Liver (tissue), 9 donors: ENCODE measurements around the gene NPPC. TPM values are rescaled to one million over a fixed set of nuclear protein-coding genes. Genes with fewer than 3 reads are reported as not detected.

Experiments used
- DNase-seq: peaks from one replicate; pipeline ENCODE4 v3.0.0-alpha.2; 2017; ENCODE audit warnings: low spot score
- H3K27ac ChIP-seq, 2 donors: one replicate each; pipeline ENCODE4 v1.7.0; 2013; ENCODE audit warnings: inconsistent platforms in 2 of 2, low read length in 2 of 2, control low read depth in 1 of 2, low read depth in 1 of 2, mild to moderate bottlenecking in 1 of 2
- H3K27me3 ChIP-seq, 4 donors: one replicate each; pipeline versions ENCODE4 v1.6.1 to v1.7.0; 2013; ENCODE audit warnings: low read length in 3 of 4, inconsistent platforms in 1 of 4, mild to moderate bottlenecking in 1 of 4, moderate library complexity in 1 of 4; ENCODE audit not compliant: control insufficient read depth in 4 of 4, insufficient read depth in 4 of 4
- H3K36me3 ChIP-seq, 4 donors: one replicate each; pipeline versions ENCODE4 v1.6.1 to v1.7.0; 2013; ENCODE audit warnings: low read length in 3 of 4, mild to moderate bottlenecking in 3 of 4, low read depth in 1 of 4, moderate library complexity in 1 of 4; ENCODE audit not compliant: control insufficient read depth in 4 of 4, insufficient read depth in 3 of 4
- H3K4me1 ChIP-seq, 4 donors: one replicate each; pipeline versions ENCODE4 v1.6.1 to v1.7.0; 2013; ENCODE audit warnings: low read length in 3 of 4, mild to moderate bottlenecking in 3 of 4, moderate library complexity in 1 of 4; ENCODE audit not compliant: control insufficient read depth in 4 of 4, insufficient read depth in 4 of 4
- H3K4me3 ChIP-seq, 3 donors: one replicate each; pipeline versions ENCODE4 v1.6.1 to v1.7.0; 2013; ENCODE audit warnings: low read length in 3 of 3, control low read depth in 1 of 3, low read depth in 1 of 3, mild to moderate bottlenecking in 1 of 3
- H3K9ac ChIP-seq, 2 donors: one replicate each; pipeline ENCODE4 v1.7.0; 2013; ENCODE audit warnings: low read length in 2 of 2, mild to moderate bottlenecking in 2 of 2, moderate library complexity in 2 of 2, control low read depth in 1 of 2, low read depth in 1 of 2
- H3K9me3 ChIP-seq, 4 donors: one replicate each; pipeline versions ENCODE4 v1.6.1 to v1.7.0; 2013; ENCODE audit warnings: low read length in 3 of 4; ENCODE audit not compliant: control insufficient read depth in 4 of 4
- ATF3 ChIP-seq: IDR thresholded peaks from 2 replicates; pipeline ENCODE4 v1.6.1; 2016; ENCODE audit warnings: antibody characterized with exemption
- EGR1 ChIP-seq, 2 donors: IDR thresholded peaks; 2 replicates each; pipeline ENCODE4 v1.6.1; 2016 to 2018; ENCODE audit warnings: antibody characterized with exemption in 2 of 2, low read depth in 2 of 2
- FOXA1 ChIP-seq: IDR thresholded peaks from 2 replicates; pipeline ENCODE4 v1.6.1; 2016; ENCODE audit warnings: antibody characterized with exemption
- FOXA2 ChIP-seq: IDR thresholded peaks from 2 replicates; pipeline ENCODE4 v1.6.1; 2016; ENCODE audit warnings: antibody characterized with exemption
- HNF4A ChIP-seq, 2 donors: conservative IDR thresholded peaks; 2 replicates each; pipeline ENCODE4 v1.6.1; 2016; ENCODE audit warnings: antibody characterized with exemption in 2 of 2, mild to moderate bottlenecking in 2 of 2
- HNF4G ChIP-seq: IDR thresholded peaks from 2 replicates; pipeline ENCODE4 v1.6.1; 2016; ENCODE audit warnings: antibody characterized with exemption
- JUND ChIP-seq, 2 donors: IDR thresholded peaks; 2 replicates each; pipeline ENCODE4 v1.6.1; 2016; ENCODE audit warnings: antibody characterized with exemption in 2 of 2
- NR2F2 ChIP-seq: IDR thresholded peaks from 2 replicates; pipeline ENCODE4 v1.6.1; 2016; ENCODE audit warnings: antibody characterized with exemption
- RAD21 ChIP-seq, 2 donors: IDR thresholded peaks; 2 replicates each; pipeline ENCODE4 v1.6.1; 2016; ENCODE audit warnings: antibody characterized with exemption in 2 of 2, mild to moderate bottlenecking in 2 of 2
- REST ChIP-seq: IDR thresholded peaks from 2 replicates; pipeline ENCODE4 v1.6.1; 2016; ENCODE audit warnings: antibody characterized with exemption, mild to moderate bottlenecking
- YY1 ChIP-seq: IDR thresholded peaks from 2 replicates; pipeline ENCODE4 v1.6.1; 2016; ENCODE audit warnings: antibody characterized with exemption, mild to moderate bottlenecking
- ZBTB33 ChIP-seq: IDR thresholded peaks from 2 replicates; pipeline ENCODE4 v1.6.1; 2016; ENCODE audit warnings: antibody characterized with exemption
- WGBS: extraction: QIAGEN DNeasy Blood & Tissue Kit; methylation state at CpG from one replicate; pipeline ENCODE4 v1.1.7; 2013; 5-methylcytosine and 5-hydroxymethylcytosine counted together
- polyA plus RNA-seq, 2 donors: library from polyadenylated mRNA; stranded (reverse) in 1 of 2; unstranded in 1 of 2; fragments of 200-250 nt in 1 of 2; fragments of >200 nt in 1 of 2; fragmentation: Nextera tagmentation in 1 of 2; extraction: Ambion mirVana in 1 of 2; gene quantifications; one replicate each; pipeline versions ENCODE4 v1.2.1 to v1.2.3, GENCODE V29; 2013 to 2015
- total RNA-seq, 2 donors: library from RNA; depleted of rRNA; stranded (reverse); fragments of >200 nt; gene quantifications; one replicate each; pipeline ENCODE4 v1.2.3, GENCODE V29; 2014
- donor health status: healthy.
- donor health status: healthy.
- donor health status: healthy.
- donor health status: healthy.
- donor health status: healthy.

NPPC gene
- total and polyA plus RNA-seq, 4 donors = 0.47 TPM; not detected in 3

GRCh38 chr2:231886071-231886681 lies 40.0 kb downstream of the NPPC start:
- no peak for TF ChIP-seq JUND (IDR thresholded peaks at IDR 0.05)
- no peak for TF ChIP-seq EGR1 (IDR thresholded peaks at IDR 0.05; ENCODE audit: low read depth in 2 of 2)
- TF ChIP-seq YY1 = no peak
- TF ChIP-seq HNF4A (conservative IDR thresholded peaks at IDR 0.05) = no peak
- TF ChIP-seq FOXA1 = no peak
- no peak for TF ChIP-seq REST
- TF ChIP-seq ZBTB33 = no peak
- no peak for TF ChIP-seq FOXA2
- no peak for TF ChIP-seq ATF3
- TF ChIP-seq RAD21 (IDR thresholded peaks at IDR 0.05) = no peak
- no peak for TF ChIP-seq NR2F2
- TF ChIP-seq HNF4G = no peak
- peaks cover 0 to 5% (median 1%) of the 10 kb centered on the region in 4 donors for H3K9me3 ChIP-seq
- H3K27ac ChIP-seq = no peak overlapping the region
- no peak overlapping the region for H3K9ac ChIP-seq
- H3K36me3 ChIP-seq = no peaks in the 10 kb centered on the region
- no peak for DNase-seq
- H3K4me1 ChIP-seq = no peaks in the 10 kb centered on the region
- 67% methylated on average over 3 of the region's 3 CpGs for WGBS
- peaks cover 0 to 6% (median 0%) of the 10 kb centered on the region in 4 donors for H3K27me3 ChIP-seq
- H3K4me3 ChIP-seq = no peak overlapping the region

DNA sequence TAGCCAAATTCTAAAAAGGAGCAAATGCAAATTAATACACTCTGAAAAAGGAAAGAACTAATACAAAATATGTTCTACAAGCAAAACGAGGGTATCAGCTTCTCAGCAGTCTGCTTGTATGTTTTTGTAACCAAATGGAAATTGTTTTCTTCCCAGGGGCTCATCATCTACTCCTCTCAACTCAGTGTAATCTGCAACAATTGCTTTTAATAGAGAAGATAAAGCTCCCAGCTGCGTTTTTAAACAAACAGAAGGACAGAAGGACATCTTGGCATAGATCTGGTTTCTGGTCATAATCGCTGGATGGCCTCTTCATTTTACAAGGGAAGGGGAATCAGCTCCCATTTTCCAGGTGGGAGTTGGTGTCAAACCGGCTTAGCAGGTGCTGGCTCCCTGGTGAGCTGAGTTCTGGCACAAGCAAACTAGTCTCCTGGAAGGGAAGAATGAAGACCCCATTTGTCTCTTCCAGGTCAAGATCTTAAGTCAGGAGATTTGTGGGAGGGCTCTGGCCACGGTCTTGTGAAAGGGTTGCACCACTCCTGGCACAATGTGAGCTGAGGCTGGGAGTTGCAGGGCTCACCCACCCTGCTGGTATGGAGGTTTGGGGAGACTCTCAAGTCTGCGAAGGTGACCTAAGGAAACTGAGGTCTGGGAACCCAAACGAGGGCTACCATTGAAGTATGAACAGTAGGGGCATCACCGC lies 41.6 kb downstream of the NPPC start:
- TF ChIP-seq JUND (IDR thresholded peaks at IDR 0.05) (no peak), HNF4A (conservative IDR thresholded peaks at IDR 0.05) (no peak)
- Histone ChIP-seq H3K4me3 (no peak overlapping the region), H3K36me3 (no peaks in the 10 kb centered on the region), H3K27ac (no peak overlapping the region), H3K9ac (no peak overlapping the region), H3K9me3 (peaks cover 0 to 5% (median 1%) of the 10 kb centered on the region in 4 donors), H3K27me3 (peaks cover 0 to 6% (median 0%) of the 10 kb centered on the region in 4 donors), H3K4me1 (no peaks in the 10 kb centered on the region)
- DNase-seq = no peak
- WGBS = 67% methylated on average over 8 of the region's 8 CpGs
